Stimulated activated CD8-positive, alpha-beta memory T cell treated with anti-CD3 and anti-CD28 coated beads, Interleukin-7, amount 100 ng/mL, for 4 hours (primary cell): Measurements from ENCODE around the gene NABP1.

Experiments used
- DNase-seq, 2 donors: peaks; one replicate each; pipeline ENCODE4 v3.0.0-alpha.2; 2020; ENCODE audit warnings: low read depth in 2 of 2

Gene NABP1

DNA sequence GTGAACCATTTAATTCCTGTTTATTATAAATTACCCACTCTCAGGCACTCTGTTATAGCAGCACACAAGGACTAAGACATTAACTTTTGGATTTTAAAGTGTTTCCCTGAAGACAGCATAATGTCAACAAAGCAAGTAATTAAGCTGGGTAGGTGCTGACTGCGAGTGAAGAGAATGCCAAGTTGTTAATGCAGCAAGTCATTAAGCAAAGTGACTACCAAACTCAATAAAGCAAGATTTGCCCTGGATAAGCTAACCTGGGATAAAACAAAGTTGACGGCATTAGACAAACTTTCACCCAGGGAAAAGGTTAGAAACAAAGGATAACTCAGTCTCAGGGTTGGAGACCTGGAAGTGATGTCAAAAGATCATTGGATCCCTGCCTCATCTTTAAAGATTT lies 28.4 kb upstream of the NABP1 start:
- no peak for DNase-seq

DNA sequence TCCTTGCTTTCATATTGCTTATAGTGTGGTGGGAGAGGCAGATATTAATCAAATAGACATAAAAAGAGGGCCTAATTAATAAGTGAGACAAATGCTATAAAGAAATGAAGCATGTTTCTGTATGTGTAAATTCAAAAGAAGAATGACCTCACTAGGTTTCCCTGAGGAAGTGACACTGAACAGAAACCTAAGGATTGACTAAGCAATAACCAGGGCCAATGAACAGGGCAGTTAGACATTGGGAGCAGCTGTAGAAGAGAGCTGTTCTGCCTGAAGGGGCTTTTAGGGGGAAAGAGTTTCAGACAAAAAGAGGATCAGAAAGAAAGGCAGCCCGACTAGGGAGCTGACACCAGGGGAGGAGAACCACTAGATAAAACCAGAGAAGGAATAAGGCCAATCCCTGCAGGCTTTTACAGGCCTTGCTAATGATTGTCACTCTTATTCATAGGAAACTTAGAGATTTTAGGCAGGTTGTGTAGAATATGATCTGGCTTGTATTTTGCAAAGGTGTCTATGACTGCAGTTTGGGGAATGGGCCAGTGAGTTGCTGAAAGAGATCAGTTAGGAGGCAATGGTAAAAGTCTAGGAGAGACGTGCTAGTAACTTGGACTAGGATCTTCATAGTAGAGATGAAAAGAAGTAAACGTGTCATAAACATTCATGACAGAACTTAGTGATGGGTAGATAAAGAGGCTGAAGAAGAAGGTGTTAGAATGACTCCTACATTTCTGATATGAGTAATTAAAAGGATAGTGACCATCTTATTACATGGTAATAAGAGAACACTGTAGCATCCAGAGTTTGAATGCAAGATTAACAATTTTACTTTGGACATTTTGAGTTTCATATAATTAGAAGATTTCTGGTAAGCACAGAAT lies 26.8 kb upstream of the NABP1 start:
- no peak for DNase-seq

GRCh38 chr2:191653667-191654391 lies 24.1 kb upstream of the NABP1 start:
- DNase-seq: no peak

GRCh38 chr2:191656391-191656790 lies 21.5 kb upstream of the NABP1 start:
- no peak for DNase-seq

GRCh38 chr2:191656792-191657191 lies 21.1 kb upstream of the NABP1 start:
- DNase-seq: no peak

DNA sequence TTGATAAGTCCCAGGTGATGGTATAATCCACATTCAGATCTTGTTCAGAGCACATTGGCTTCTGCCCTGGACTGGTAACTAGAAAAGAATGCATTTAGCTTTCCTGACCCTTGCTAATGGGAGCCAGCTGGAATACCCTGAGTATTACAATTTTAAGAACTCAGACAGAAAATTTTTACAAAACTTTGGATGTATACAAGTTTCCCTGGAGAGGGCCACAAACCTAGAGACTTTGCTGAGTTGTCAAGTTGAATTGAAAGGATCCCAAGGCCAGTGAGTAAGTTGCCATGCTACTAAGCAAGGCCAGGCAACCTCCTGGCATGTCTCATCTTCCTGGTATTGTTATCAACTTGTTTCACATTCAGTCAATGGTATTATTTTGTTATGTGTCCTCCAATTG lies 20.0 kb upstream of the NABP1 start:
- DNase-seq: no peak

DNA sequence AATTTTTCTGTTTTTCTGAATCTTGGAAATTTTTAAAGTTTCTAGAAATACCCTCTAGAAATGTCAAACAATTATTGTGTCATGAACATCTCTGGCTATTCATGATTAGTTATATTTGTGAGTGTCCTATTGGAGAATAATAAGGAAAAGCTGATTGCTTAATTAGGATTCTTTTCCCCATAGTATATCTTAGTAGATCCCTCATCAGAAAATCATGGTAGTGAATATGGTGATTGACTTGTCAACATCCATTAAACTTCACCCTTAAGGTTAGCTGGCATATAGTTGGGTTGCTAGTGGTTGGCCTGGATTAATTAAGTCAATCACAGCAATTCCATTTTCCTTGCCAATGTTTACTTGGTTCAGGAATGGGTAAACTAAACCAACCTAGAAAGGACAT lies 18.7 kb upstream of the NABP1 start:
- DNase-seq: no peak

DNA sequence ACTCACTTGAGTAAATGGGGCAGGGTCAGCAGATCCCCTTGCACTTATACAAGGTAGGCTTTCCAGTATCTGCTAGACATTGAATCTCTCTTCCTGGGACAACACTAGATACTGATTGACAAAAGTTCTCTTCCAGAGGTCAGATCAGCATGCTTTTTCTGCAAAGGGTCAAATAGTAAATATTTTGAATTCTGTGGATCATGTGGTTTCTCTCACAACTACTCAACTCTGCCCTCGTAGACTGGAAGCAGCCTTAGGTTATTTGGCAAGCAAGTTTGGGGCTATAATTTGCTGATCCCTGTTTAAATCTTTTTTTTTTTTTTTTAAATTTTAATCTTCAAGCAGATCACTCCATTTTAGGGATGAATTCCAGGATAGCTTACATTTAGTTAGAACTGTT lies 17.4 kb upstream of the NABP1 start:
- DNase-seq: no peak

DNA sequence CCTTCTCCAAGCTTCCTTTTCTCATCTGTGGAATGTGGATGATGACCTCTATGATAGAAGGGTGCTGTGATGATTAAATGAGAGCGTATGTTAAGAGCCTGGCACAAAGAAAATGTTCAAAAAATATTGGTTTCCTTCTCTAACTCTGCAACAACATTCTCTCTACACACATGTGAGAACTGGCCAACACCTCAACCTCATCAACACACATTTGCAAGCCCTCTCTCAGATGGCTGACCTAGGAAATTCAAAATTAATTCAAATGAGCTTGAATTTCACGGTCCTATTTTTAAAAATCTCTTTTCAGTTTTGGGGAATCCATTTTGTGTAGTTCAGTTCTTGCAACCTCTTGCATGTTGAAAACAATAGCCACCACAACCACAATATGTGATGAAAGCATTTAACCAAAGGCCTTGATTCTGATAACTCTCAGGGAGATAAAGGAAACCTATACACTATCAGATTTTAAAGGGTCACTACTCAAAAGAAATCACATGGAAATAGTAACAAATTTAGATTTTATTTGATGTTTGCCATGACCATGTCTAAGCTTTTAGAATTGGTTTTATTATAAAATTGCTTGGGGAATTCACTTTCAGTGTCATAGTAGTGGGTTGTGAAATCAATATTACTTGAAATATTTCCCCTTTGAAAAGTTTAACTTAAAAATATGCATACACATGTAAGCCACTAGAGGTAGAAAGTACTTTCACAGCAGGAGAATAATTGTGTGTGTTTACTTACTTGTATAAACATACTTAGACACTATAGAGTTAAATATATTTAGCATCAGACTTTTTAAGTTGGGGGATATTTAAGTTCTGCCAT lies 16.6 kb upstream of the NABP1 start:
- no peak for DNase-seq

DNA sequence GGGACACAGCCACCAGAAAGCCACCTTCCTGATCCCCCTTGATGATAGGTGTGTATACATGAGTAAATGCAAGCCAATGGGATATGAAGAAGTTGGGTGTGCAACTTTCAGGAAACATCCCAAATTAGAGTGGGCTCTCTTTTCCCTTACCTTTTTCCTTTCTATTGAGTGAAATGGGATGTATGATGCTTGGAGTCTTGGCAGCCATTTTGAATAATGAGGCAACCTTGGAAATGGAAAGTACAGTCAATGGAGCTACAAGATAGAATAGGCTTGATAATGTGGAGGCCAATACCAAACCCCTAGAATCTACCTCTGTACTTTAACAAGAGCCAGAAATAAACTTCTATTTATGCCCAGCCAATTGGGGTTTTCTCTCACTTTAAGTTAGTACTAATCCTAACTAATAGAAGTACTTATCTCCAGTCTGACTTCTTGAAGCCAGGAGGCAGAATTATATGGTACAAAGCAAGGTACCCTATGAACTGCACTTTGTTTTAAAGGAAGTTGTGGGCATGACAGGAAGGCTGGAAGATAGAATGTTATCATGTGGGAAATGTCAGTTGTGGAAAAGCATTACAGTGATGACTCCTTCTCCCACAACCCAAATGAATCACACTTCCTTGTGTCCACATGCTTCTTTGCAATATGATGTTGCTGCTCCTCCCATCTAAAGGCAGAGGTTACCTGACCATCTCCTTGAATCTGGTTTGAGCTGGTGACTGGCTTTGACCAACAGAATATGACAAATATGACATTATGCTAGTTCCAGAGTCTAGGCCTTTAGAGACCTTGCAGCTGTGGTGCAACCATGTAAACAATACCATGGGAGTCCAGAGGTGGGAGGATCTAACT lies 12.9 kb upstream of the NABP1 start:
- DNase-seq: no peak

DNA sequence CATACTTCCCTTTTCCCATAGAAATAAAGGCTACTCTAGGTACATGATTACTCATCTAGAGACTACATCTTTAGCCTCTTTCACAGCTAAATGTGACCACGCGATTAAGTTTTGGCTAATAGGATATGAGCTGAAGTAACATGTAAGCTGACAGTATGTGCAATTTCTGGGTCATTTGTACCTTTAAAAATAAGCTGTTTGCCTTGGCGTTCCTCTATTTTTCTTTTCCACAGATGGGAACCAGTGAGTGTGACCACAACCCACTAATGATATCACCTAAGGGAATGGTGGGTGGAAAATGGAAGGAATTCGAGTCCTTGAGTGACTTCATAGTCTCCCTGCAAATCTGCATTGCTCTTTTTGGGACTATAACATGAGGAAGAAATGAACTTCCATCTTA lies 11.7 kb upstream of the NABP1 start:
- no peak for DNase-seq

GRCh38 chr2:191666732-191667131 lies 11.2 kb upstream of the NABP1 start:
- no peak for DNase-seq

GRCh38 chr2:191670076-191670475 lies 7.9 kb upstream of the NABP1 start:
- no peak for DNase-seq

DNA sequence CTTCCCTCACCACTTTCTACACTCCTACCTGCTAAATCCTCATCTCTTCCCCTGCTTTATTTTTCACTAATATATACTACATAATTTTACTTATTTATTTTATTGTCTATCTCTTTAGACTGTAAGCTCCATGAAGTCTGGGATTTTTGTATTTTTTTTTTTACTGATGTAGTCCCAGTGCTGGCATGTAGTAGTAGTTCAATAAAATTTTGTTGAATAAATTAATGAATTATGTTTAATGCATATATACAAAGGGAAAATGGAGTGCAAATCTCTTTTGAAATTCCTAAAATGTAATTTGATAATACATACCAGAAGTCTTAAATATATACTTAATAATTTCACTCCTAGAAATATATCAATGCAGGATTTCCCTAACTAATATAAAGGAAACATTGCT lies 7.1 kb upstream of the NABP1 start:
- no peak for DNase-seq

GRCh38 chr2:191675807-191676721 lies 1.9 kb upstream of the NABP1 start:
- DNase-seq: peak; percentile 49 to 57

DNA sequence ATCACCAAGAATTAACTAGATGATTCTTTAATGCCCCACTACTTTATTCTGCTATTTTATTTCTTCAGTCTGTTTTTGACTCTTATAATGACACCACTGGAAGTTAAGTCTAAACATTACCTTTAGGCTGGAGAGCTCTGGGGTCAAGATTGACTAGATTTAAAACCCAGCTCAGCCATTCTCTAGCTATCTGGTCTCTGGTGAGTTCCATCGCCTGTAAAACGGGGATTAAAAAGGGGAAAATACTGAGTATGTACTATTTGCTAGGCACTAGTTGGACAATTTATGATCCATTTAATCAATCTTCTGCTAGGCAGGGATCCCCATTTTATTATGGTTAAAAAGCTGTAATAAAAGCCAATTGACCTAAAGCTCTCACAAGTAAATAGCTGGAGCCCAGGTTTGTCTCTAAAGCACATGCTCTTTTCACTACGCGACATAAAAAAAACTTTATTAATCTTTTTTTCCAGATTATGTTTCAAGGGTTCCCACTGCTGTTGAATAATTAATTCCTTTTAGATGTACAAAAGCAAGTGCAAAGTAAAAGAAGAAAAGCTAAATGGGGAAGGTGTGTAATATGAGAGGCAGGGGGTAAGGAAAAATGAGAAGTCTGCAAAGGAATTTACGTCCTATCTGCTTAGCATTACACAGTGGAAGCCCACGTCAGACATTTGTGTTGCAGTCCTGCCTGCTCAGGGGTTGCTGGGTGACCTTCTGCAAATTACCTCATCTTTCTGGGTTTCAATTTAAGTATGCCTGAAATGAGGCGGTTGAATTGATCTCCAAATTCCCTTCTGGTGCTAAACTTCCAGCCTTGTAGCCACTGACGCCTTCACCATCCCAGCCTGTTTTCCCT lies 918 bp upstream of the NABP1 start:
- DNase-seq: peak; percentile 10 to 29

DNA sequence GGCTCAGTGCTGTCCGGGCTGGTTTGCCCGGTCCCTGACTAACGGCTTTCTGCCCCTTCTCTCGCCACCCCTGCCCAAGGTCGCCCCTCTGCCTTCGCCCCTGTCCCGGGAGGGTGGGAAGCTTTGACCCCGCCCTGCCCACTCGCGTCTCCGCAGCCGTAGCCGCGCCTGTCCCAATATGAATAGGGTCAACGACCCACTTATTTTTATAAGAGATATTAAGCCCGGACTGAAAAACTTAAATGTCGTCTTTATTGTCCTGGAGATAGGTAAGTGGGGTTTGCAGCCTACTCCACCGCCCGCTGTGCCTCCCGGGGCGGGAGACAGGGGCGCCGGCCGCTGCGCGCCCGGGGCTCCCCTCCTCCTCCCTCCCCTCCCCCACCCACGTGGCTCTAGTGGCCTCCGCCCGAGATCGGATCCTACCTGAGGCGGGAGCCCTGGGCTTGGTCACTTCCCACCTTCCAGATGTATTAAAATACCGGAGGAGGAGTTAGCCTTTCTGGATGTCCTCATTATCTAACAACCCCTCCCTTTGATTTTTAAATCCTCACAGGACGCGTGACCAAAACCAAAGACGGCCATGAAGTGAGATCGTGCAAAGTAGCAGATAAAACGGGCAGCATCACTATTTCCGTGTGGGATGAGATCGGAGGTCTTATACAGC lies 633 bp downstream of the NABP1 start:
- peak; percentile 31 to 58 for DNase-seq

DNA sequence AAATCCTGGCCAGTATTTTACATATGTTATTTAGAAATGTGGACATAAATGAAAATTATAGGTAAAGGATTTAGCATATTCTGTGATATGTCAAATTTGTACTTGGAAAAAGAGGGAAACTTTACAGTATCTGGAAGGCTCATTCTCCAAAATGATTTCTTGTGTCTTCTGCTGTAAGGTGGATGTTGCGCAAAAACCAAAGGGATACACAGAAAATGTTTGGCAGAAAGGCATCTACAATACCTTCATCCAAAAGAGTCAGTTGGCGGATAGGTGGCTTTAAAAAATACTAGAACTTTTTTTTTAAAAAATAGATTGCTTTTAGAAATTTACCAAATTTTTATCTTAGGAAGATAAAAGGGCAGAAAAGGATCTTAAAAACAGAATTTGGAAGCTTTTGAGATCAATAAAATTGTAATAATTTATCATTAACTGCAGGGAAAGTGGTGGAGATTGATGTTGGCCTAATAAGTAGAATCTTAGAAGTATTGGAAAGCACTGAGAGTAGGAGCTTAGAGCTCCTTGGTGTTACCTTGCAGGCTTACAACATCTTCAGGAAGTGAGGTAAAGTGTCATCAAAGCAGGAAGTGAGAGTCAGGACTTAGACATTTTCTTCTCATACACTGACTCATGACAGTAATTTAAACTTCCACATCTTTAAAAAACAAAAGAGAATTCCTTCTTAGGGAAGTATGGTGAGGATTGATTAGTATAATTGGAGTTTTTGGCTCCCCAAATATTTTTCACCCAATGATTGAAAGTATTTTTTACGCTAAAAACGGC lies 2.1 kb downstream of the NABP1 start:
- DNase-seq: no peak
